ENCODE data around the gene MAGEA4. TPM values are rescaled to one million over a fixed set of nuclear protein-coding genes. Genes with fewer than 3 reads are reported as not detected.

Gene MAGEA4
- polyA plus RNA-seq, 3 donors: not detected

DNA sequence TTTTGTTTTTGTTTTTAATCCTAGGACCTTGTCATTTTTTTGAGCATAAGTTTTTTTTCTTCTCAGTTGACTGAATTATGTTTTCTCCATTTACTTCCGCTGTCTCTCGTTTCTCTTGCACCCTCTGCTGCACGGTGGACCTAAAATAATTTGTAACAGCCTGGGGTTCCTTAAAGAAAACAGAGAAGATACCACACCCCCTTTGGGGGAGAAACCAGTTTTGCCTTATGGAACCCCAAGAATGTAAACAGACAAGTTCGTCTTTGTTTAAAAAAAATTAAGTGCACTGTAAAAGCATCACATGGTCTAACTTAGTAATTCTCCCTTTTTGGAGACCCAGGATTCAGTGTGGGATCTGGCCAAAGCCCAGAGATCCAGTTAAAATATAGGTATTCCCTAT lies 32.8 kb upstream of the MAGEA4 start:
- H3K9ac ChIP-seq (ENCODE audit: insufficient read depth, low read length, poor library complexity, severe bottlenecking): no peak overlapping the region
- no peaks in the 10 kb centered on the region for H3K4me1 ChIP-seq (ENCODE audit: control insufficient read depth in 1 of 2, insufficient read depth in 2 of 2, low read length in 2 of 2)
- H3K4me1 Mint-ChIP-seq: no peaks in the 10 kb centered on the region
- no peak overlapping the region for H3K4me3 ChIP-seq (replicated peaks in 1 of 3; ENCODE audit: low read depth in 2 of 3, low read length in 3 of 3)
- no peak overlapping the region for H3K4me2 ChIP-seq (replicated peaks; ENCODE audit: extremely low read depth, low read length, poor library complexity, severe bottlenecking)
- no peak overlapping the region for H3K27ac Mint-ChIP-seq
- no peaks in the 10 kb centered on the region for H4K20me1 ChIP-seq (ENCODE audit: insufficient read depth, low read length)
- no peak overlapping the region for H3K4me3 Mint-ChIP-seq
- H3K9me3 ChIP-seq (replicated peaks in 1 of 2; ENCODE audit: control insufficient read depth in 1 of 2, insufficient read depth in 1 of 2, low read length in 2 of 2): peaks cover 0 to 3% of the 10 kb centered on the region in 2 donors
- H3K27ac ChIP-seq (ENCODE audit: low read depth in 1 of 2, low read length in 2 of 2): no peak overlapping the region
- no peaks in the 10 kb centered on the region for H3K36me3 ChIP-seq (replicated peaks in 1 of 2; ENCODE audit: control insufficient read depth in 1 of 2, insufficient read depth in 2 of 2, low read length in 2 of 2)
- no peaks in the 10 kb centered on the region for H3K27me3 ChIP-seq (ENCODE audit: control insufficient read depth in 2 of 2, insufficient read depth in 2 of 2, low read length in 2 of 2)
- peaks cover 2 to 7% (median 3%) of the 10 kb centered on the region in 7 donors for H3K9me3 Mint-ChIP-seq
- WGBS (ENCODE audit: insufficient coverage): no CpG with 5 or more reads among the region's 4 CpGs
- DNase-seq: no peak
- intact Hi-C loops (cut with micrococcal nuclease): no loop called here
- no peaks in the 10 kb centered on the region for H3K79me2 ChIP-seq (ENCODE audit: insufficient read depth, low read length)
- H2AFZ ChIP-seq (ENCODE audit: insufficient read depth, low read depth, low read length, poor library complexity, severe bottlenecking): no peak overlapping the region
- H3K36me3 Mint-ChIP-seq: no peaks in the 10 kb centered on the region
- peaks cover 0 to 1% (median 0%) of the 10 kb centered on the region in 3 donors for H3K27me3 Mint-ChIP-seq (ENCODE audit: low read depth in 3 of 3)
- TF ChIP-seq, protein P1, sequence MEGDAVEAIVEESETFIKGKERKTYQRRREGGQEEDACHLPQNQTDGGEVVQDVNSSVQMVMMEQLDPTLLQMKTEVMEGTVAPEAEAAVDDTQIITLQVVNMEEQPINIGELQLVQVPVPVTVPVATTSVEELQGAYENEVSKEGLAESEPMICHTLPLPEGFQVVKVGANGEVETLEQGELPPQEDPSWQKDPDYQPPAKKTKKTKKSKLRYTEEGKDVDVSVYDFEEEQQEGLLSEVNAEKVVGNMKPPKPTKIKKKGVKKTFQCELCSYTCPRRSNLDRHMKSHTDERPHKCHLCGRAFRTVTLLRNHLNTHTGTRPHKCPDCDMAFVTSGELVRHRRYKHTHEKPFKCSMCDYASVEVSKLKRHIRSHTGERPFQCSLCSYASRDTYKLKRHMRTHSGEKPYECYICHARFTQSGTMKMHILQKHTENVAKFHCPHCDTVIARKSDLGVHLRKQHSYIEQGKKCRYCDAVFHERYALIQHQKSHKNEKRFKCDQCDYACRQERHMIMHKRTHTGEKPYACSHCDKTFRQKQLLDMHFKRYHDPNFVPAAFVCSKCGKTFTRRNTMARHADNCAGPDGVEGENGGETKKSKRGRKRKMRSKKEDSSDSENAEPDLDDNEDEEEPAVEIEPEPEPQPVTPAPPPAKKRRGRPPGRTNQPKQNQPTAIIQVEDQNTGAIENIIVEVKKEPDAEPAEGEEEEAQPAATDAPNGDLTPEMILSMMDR (IDR thresholded peaks at IDR 0.05): no peak

DNA sequence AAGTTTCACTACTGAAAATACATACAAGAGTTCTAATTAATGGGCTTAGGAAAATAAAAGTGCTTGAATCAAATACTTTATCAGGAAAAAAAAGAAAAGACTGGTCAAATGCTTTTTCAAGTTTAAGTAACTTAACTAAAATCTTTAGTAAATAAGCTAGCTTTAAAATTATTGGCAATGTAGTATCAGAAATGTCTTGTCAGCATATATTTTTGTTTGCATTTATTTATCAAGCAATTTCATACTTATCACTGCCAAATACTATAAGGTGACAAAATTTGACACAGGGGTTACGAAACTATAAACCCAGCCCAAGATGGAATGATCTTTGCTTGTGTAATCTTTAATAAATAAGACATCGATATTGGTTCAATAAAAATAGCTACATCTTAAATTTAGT lies 31.8 kb upstream of the MAGEA4 start:
- Histone ChIP-seq H3K36me3 (replicated peaks in 1 of 2; ENCODE audit: control insufficient read depth in 1 of 2, insufficient read depth in 2 of 2, low read length in 2 of 2) (no peaks in the 10 kb centered on the region), H3K27me3 (ENCODE audit: control insufficient read depth in 2 of 2, insufficient read depth in 2 of 2, low read length in 2 of 2) (no peaks in the 10 kb centered on the region), H4K20me1 (ENCODE audit: insufficient read depth, low read length) (no peaks in the 10 kb centered on the region), H3K4me2 (replicated peaks; ENCODE audit: extremely low read depth, low read length, poor library complexity, severe bottlenecking) (no peak overlapping the region), H3K9ac (ENCODE audit: insufficient read depth, low read length, poor library complexity, severe bottlenecking) (no peak overlapping the region), H3K79me2 (ENCODE audit: insufficient read depth, low read length) (no peaks in the 10 kb centered on the region), H3K4me3 (replicated peaks in 1 of 3; ENCODE audit: low read depth in 2 of 3, low read length in 3 of 3) (no peak overlapping the region), H3K4me1 (ENCODE audit: control insufficient read depth in 1 of 2, insufficient read depth in 2 of 2, low read length in 2 of 2) (no peaks in the 10 kb centered on the region), H2AFZ (ENCODE audit: insufficient read depth, low read depth, low read length, poor library complexity, severe bottlenecking) (no peak overlapping the region), H3K9me3 (replicated peaks in 1 of 2; ENCODE audit: control insufficient read depth in 1 of 2, insufficient read depth in 1 of 2, low read length in 2 of 2) (peaks cover 0 to 3% of the 10 kb centered on the region in 2 donors), H3K27ac (ENCODE audit: low read depth in 1 of 2, low read length in 2 of 2) (no peak overlapping the region)
- intact Hi-C loops (cut with micrococcal nuclease): no loop called here
- H3K4me3 Mint-ChIP-seq: no peak overlapping the region
- no peak overlapping the region for H3K27ac Mint-ChIP-seq
- no peak for DNase-seq
- TF ChIP-seq, protein P1 (IDR thresholded peaks at IDR 0.05): no peak
- H3K27me3 Mint-ChIP-seq (ENCODE audit: low read depth in 3 of 3): peaks cover 0 to 1% (median 0%) of the 10 kb centered on the region in 3 donors
- H3K4me1 Mint-ChIP-seq: no peaks in the 10 kb centered on the region
- H3K9me3 Mint-ChIP-seq: peaks cover 2 to 7% (median 3%) of the 10 kb centered on the region in 7 donors
- H3K36me3 Mint-ChIP-seq: no peaks in the 10 kb centered on the region
- WGBS (ENCODE audit: insufficient coverage): no CpG with 5 or more reads among the region's 2 CpGs

Measured in CD14-positive monocyte (primary cell).